UCSD-AML1 (cell line): ENCODE data around the gene SNX32.
A peak's percentile ranks its signal among the peaks of the same experiment; 100 is the strongest.

Experiments used
- DNase-seq: peaks from one replicate; lab custom pipeline; 2025; ENCODE audit not compliant: unreplicated experiment; lab: John Stamatoyannopoulos, UW

Gene SNX32

DNA sequence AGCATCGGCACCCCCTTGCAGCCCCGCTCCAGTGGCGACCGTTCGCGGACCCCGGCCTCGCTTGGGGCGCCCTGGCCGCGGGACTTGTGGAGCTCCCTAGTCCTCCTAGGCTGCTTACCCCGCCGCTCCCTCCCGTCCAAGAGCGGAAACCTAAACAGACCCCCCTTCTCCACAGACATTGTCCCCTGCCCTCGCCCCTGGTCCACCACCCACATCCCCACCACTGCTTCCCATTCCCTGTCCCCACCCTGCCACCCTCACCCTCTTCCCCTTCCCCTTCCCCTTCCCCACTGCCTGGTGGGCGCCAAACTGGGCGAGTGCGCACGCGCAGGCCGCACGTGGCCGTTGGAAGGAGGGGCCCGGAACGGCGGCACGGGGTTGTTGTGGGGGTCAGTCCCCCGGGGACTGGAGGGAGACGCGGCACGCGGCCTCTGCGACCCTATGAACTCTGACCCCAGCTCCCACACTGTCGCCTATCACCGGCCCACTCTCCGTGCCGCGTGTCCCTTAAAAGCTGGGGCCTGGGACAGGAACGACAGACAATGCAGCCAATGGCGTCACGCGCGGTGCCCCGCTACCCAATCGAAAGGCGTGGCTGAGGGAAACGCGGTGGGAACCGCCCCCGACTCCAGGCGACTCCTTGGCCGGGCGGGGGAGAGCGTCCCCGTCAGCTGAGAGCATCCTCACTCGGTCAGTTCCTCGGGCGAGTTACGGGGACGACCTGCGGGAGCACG lies at the start of gene SNX32:
Gene SNX32, plus strand, starts transcription at position 667 of the 734 bp plus-strand sequence. CDS start 103 bp downstream, outside the sequence.
- peak; percentile 91 for DNase-seq

DNA sequence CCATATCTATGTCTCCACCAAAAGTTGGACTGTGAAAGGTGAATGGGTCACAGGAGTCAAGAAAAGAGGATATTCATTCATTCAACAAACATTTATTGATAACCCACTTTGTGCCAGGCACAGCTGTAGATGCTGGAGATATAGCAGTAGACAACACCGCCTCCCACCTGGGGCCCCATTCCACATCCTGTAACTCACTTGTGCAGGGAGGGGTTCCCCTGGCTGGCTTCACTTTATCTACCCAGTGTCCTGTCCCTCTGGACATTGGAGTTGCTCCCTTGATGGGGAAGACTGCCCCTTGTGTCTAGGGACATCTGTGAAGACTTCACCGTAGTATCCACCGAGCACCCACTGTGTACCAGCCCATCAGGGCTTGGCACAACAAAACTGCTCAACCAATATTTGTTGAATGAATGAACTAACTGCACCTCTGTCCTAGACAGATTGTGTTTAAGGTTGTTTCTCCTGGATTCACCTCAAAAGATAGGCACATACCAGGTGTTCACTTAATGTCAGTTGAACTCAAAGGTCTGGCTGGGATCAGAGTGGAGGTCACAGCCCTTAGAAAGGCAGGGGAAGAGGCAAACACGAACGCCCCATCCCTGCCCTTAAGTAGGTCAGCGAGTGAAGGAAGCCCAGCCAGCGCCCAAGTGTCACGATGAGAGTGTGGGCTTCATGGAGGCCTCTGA lies 48.3 kb upstream of the SNX32 start:
- no peak for DNase-seq

DNA sequence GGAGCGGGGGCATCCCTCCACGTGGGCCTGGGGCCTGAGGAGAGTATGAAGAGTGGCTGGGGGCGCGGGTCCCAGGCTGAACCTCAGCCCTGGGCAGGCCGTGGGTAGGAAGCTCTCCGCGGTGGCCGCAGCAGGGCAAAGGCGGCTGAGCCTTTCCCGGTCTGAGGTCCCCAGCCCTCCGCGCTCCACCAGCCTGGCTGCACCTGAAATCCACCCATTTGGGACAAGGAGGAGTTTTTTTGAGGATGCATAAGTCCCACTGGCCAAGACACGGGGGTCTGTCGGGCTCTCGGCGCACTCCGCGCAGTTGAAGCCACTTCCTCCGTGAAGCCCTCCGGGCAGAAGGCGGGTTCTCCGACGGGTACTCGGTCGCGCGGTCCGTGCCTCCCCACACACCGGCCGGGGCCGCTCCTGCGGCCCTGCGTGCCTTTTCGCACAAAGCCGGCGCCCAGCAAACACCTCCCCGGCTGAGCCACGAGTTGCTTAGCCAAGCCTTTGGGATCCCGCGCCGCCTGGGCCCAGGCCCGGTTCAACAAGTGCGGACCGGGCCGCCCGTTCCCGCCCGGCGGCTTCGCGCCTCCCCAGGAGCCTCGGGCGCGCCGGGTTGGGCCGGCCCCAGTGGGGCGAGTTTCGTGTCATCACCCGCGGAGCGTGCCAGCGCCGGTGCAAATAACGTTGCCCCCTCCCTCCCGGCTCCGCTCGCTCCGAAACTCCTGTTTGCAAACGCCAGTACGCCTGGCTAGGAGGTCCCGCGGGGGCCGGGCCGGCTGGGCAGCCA lies 47.6 kb upstream of the SNX32 start:
- no peak for DNase-seq

DNA sequence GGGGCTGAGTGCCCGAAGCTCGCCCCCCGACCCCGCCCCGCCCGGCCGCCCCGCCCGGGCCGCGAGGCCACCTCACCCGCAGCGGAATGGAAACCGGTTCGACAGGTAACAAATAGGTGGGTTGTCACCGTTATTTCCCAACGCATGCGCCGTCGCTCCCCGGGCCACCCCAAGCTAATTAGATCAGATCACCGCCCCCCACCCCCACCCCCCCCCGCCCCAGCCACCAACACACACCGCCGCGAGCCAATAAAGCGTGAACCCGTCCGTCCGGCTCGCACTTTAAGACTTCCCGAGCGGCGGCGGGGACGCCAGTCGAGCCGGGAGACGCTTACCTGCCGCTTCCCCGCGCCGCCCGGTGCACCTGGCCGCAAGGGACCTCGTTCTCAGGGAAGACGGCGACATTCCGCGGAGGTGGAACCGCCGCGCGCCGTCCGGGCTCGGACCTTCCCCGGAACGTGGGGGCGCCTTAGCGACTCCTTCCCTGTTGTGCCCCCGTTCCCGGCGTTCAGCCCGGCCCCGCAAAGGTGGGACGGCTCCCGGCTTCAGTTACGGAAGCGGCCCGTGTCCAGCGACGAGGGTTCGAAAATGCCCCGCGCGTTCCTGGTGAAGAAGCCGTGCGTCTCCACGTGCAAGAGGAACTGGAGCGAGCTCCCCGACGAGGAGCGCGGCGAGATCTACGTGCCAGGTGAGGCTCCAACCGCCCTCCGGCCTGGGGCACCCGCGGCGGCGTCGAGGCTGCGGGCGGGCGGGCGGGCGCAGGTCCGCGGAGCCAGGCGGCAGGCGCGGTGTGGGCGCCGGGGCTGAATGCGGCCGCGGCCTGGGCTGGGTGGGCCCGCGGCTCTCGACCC lies 46.8 kb upstream of the SNX32 start, which contains the start of gene OVOL1:
Gene OVOL1, plus strand, starts transcription at position 278 of the 851 bp plus-strand sequence. Its CDS starts 311 bp downstream, at position 589.
- no peak for DNase-seq

DNA sequence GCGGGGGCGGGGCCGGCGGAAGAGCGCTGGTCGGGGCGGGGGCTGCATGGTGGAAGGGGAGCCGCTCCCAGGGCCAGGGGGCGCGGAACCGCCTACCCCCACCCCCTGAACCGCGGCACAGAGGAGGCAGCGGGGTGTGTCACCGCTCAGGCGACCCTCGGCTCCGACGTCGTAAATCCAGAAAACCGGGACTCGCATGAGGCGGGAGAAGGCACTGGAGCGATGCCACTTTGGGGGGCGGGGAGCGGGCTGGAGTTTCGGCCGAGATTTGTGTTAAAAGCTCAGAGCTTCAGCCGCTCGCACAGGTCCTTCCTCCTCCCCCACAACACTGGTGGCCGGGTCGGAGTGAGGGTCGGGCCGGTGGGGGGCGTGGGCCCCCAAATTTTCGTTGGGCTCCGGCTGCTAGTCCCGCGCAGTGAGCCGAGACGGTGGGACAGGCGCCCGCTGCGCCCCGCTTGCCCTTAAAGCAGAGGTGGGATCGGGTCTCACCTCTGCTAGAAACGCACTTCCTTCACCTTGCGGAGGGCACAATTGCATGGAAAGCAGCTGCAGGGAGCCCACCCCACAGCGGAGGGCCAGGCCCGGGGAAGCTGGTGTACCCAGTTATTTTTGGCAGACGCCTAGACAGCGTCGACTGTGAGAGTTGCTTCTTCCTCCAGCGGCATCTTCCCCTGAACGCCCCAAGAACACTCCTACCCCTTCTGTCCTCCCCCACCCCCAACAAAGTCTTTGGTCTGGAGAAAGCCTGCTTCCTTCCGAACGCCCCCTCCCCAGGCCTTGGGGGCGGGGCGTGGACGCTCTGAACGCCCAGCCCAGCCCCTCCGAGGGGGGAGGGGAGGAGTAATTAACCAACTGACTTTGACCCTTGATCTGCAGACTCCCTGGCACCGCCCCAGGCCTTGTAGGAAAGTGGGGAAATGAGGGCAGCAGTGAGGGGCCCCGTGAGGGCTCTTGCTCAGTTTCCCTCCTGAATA lies 45.8 kb upstream of the SNX32 start:
- no peak for DNase-seq

DNA sequence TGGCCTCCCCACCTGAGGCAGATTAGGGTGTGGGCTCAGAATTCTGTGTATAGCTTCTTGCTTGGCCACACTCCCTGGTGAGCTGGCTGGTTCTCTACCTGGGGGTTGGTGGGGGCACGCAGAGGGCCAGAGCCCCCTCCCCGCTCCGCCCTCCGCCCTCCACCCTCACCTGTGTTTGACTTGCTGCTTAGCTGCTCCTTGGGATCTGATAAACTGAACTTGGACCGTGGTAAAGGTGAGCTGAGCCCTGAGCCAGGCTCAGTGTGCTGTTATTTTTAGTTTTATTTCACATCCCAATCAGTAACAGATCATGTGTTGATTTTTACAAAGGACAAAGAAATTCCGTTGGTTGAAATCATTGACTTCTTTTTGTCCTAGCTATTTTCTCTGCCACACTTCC lies 44.9 kb upstream of the SNX32 start:
- DNase-seq: no peak

DNA sequence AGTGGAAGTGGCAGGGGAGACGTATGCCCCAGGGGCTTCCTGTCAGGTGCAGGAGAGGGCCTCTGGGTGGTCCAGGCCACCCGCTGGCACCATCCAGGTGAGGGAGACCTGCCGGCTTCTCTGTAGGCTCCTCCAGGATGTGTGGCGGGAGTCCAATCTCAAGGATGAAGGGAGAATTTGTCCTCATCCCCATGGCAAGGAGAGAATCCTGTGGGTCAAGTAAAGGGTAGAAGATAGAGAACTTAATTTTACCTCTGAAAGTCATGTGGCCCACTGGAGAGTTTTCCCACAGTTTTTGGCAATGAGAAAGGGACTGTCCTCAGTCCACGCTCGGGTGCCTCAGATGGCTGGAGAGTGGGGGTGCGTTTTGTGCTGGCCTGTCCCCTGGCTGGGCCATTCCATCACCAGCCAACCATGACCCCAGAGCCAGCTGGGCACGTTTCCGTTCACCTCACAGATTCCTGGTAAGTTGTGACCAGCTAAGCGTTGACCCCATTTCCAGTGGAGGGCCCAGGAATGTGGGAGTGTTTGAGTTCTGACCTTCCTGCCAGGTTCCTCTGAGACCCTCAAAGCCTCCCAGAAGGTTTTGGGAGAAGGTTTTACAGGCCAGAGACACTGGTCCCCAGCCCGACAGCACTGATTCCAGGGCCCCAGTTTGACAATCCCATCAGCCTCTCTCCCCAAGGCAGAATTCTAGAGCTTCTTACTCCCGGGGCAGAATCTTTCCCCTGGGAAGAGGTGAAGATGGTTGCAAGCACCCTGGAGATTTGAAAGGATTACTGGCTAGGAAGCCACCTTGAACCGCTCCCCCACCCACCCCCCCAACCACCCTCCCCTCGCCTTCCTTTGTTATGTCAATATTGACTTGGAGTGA lies 44.3 kb upstream of the SNX32 start:
- DNase-seq: no peak

DNA sequence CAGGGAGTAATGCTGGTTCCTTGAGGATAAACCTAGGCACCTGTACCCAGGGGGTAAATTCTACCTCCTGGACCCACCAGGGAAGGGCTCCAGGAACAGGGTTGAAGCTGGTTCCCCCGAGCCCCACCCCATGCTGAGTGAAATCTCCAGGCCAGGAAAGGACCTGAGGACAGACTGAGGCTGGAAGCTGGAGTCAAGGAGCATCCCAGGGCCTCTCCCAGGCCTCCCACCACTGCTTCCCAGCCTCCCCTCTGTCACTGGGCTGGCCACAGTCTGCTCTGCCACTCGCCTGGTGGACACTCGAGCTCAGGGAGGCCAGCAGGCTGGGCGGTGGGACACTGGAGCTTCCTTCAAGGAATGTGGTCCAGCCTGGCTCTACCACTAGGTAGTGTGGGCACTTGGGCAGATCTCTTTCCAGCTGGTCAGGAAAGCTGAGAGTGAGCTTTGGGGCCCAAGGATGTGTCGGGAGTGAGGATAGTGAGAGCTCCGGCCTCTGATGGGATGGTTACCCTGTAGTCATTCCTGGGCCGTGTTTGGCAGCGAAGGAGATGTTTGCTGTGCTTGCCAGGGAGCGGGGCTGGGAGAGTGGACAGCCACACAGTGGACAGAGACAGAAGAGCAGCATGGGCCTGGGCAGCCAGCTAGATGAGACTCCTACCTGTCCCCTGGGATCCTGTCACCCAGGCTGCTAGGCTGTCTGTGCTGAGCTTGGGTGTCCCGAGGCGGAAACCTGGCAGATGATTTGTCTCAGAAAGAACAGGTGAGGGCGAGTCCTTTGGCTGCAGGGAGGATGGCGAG lies 43.5 kb upstream of the SNX32 start:
- no peak for DNase-seq

DNA sequence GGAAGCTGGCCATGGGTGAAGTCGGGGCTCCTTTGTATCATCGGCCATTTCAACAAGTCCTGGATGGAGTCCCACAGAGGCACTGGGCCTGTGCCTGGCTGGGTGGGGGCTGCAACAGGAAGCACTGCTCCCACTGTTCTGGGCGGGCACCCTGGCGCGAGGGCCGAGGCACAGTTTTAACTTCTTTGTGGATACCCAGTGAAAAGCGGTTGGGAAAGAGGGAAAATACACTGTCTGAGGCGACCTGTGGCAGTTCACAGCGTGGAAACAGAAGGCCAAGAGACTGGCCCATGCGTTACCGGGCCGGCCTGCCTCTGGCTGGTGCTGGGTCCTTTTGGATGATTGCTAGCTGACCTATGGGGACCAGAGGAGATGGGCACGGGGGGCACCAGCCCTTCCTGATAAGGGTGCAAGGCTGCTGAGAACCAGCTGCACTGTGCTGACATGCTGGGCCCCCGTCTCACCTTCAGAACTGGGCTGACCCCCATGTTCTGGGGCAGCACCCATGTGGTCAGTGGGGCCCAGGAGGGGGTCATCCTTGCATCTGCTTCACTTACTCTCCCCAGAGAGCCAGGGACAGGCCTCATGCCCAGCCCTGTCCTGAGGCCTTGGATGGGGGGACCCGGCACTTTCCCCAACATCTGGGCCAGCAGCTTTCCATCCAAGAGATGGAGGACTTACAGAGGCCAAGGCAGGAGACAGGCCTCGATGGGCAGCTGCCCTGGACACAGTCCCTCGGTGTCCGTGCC lies 42.7 kb upstream of the SNX32 start:
- DNase-seq: no peak

DNA sequence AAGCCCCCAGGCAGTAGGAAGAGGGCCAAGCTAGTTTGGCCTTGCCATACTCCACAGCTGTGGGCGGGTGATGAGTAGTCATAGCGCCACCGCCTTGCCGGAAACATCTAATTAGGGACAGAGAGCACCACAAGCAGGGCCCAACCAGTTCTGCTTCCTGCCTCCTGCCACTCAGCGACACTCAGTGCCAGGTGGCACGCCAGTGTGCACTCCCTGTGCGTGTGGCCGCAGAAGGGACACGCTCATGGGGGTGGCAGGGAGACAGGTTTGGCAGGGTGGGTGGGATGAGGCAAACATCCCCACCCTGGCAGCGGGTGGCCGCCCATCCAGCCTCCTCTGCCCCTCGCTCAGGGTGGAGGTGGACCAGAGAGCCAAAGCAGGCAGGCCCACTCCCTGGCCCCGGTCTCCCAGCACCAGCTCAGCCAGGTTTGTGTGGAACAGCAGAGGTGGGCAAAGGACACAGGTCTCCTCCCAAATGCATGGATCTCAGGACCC lies 42.0 kb upstream of the SNX32 start:
- DNase-seq: peak; percentile 80

DNA sequence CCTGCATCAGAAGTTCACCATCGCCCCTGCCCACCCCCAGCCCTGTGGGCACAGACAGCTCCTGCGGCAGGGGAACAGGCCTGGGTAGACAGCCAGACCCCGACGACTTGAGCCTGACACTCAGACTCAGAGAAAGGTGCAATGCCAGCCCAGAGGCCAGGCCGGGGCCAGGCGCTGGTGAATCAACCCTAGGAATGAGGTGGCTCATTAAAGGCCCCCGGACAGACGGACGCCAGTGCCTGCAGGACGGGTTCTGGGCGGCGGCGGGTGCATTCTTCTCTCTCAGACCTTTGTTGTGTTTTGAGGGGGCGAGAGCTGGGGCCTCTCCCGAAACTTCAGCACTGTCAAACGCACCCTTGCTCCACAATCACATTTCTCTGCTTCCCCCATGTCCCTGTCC lies 41.3 kb upstream of the SNX32 start:
- no peak for DNase-seq

DNA sequence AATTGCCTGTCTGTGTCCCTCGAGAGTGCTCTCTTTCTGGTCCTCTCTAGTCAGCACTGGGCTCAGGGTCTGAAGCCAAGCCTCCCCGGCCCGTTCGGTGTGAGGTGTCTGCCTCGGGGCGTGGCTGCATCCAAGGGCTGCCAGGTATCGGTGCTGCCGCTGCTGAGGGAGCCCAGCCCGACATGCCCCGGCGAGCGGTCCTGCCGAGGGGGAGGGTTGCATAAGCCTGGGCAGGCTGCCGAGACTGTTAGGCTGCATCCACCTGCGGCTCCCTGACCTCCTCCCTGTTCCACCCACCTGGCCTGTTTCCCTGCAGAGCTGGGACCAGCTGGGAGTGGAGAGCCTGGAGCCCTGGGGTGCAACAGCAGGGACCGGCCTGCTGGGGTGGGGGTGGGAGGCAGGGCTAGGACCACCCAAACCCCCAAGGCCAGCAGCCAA lies 40.6 kb upstream of the SNX32 start:
- no peak for DNase-seq

DNA sequence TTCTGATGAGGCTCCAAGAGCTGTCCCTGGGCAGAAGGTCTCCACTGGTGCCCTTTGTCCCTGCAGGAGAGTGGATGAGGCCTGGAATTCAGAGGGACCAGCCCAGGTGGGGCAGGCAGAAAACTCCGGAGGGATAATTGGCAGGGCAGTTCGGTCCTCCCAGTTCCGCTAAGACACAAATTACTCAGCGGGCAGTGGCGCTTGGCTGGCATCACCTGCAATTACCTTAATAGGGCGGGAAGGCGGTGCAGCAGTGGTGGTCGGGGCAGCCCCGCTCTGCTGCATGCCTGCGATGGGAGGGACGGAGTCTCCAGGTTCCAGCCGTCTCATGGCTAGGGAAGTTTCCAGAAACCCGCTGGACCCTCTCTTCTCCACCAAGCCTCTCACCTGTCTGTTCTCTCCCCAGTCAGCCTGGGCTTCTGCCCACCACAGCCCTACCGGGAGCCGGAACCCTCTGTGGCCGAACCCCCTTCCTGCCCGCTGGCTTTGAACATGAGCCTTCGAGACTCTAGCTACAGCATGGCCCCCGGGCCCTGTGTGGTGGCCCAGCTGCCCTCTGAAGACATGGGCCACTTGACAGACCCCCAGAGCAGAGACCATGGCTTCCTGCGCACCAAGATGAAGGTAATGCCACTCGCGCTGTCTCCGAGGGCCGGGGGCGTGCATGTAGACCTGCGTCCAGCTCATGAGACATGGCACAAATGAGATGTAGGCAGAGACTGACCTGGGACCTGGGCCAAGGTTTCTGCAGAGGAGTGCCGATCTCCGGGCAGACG lies 40.0 kb upstream of the SNX32 start:
- DNase-seq: no peak

DNA sequence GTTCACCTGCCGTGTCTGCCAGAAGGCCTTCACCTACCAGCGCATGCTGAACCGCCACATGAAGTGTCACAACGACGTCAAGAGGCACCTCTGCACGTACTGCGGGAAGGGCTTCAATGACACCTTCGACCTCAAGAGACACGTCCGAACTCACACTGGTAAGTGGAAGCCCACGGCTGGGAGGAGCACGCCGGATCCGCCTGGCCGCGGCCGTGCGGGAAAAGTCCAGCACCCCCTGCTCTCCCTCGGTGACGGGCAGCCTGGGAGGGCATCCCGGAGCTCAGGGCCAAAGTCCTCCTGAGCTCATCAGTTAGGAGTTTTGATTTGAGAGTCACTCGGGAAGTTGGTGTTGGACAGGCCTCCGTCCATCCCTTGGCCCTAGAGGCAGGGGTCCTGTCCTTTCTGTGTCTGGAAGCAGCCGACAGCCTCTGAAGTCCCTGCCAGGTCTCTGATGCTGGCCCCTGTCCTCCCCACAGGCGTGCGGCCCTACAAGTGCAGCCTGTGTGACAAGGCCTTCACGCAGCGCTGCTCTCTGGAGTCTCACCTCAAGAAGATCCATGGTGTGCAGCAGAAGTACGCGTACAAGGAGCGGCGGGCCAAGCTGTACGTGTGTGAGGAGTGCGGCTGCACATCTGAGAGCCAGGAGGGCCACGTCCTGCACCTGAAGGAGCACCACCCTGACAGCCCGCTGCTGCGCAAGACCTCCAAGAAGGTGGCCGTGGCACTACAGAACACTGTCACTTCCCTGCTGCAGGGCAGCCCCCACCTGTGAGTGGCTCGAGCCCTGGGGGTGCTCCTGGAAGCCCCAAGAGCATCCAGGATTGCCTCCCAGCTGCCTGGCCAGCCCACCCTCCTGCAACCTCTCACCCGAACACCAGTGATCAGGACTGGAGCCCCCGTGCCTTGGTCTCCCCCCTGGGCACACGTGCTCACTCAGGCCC lies 38.9 kb upstream of the SNX32 start:
- DNase-seq: no peak
